HEK293 (cell line): Measurements from ENCODE around the gene RPL36AL.

Experiments
- INSM2 ChIP-seq: fragments of 450-650 bp; formaldehyde crosslinking; IDR thresholded peaks from 2 replicates; pipeline ENCODE4 v1.5.1; 2016; ENCODE audit warnings: missing biosample characterization, missing genetic modification characterization
- PRDM1 ChIP-seq: fragments of 450-650 bp; formaldehyde crosslinking; IDR thresholded peaks from 2 replicates; pipeline ENCODE4; 2016; ENCODE audit warnings: missing biosample characterization, missing genetic modification characterization
- PRDM10 ChIP-seq: fragments of 450-650 bp; formaldehyde crosslinking; IDR thresholded peaks from 2 replicates; pipeline ENCODE4 v1.5.1; 2016; ENCODE audit warnings: missing biosample characterization, missing genetic modification characterization
- TSHZ1 ChIP-seq: fragments of 450-650 bp; formaldehyde crosslinking; IDR thresholded peaks from 2 replicates; pipeline ENCODE4 v1.5.1; 2016; ENCODE audit warnings: missing biosample characterization, missing genetic modification characterization, borderline replicate concordance
- ZBTB8A ChIP-seq: fragments of 450-650 bp; formaldehyde crosslinking; IDR thresholded peaks from 2 replicates; pipeline ENCODE4 v1.5.1; 2016; ENCODE audit warnings: missing biosample characterization, missing genetic modification characterization
- ZFP69B ChIP-seq: fragments of 450-650 bp; formaldehyde crosslinking; IDR thresholded peaks from 2 replicates; pipeline ENCODE4 v1.5.1; 2016; ENCODE audit warnings: missing biosample characterization, missing genetic modification characterization
- ZNF239 ChIP-seq: fragments of 450-650 bp; formaldehyde crosslinking; IDR thresholded peaks from 2 replicates; pipeline ENCODE4 v1.5.1; 2016; ENCODE audit warnings: missing biosample characterization, missing genetic modification characterization
- ZNF280C ChIP-seq: fragments of 450-650 bp; formaldehyde crosslinking; IDR thresholded peaks from 2 replicates; pipeline ENCODE4 v1.5.1; 2016; ENCODE audit warnings: missing biosample characterization, missing genetic modification characterization
- ZNF280D ChIP-seq: fragments of 450-650 bp; formaldehyde crosslinking; IDR thresholded peaks from 2 replicates; pipeline ENCODE4 v1.5.1; 2016; ENCODE audit warnings: missing biosample characterization, missing genetic modification characterization
- ZNF324 ChIP-seq: fragments of 450-650 bp; formaldehyde crosslinking; IDR thresholded peaks from 2 replicates; pipeline ENCODE4 v1.5.1; 2016; ENCODE audit warnings: missing biosample characterization, missing genetic modification characterization
- ZNF37A ChIP-seq: fragments of 450-650 bp; IDR thresholded peaks from 2 replicates; pipeline ENCODE4 v1.5.1; 2018; ENCODE audit warnings: missing biosample characterization, missing genetic modification characterization
- ZNF433 ChIP-seq: fragments of 450-650 bp; formaldehyde crosslinking; IDR thresholded peaks from 2 replicates; pipeline ENCODE4 v1.5.1; 2016; ENCODE audit warnings: missing biosample characterization, missing genetic modification characterization, low read depth
- ZNF513 ChIP-seq: fragments of 450-650 bp; IDR thresholded peaks from 2 replicates; pipeline ENCODE4 v1.5.1; 2018; ENCODE audit warnings: missing biosample characterization, missing genetic modification characterization
- ZNF518A ChIP-seq: fragments of 450-650 bp; formaldehyde crosslinking; conservative IDR thresholded peaks from 2 replicates; pipeline ENCODE4 v1.5.1; 2016; ENCODE audit warnings: low read depth, missing biosample characterization, missing genetic modification characterization
- ZNF596 ChIP-seq: fragments of 450-650 bp; IDR thresholded peaks from 2 replicates; pipeline ENCODE4 v1.5.0; 2018; ENCODE audit warnings: missing biosample characterization, mild to moderate bottlenecking, missing genetic modification characterization, moderate library complexity
- ZNF791 ChIP-seq: fragments of 450-650 bp; formaldehyde crosslinking; IDR thresholded peaks from 2 replicates; pipeline ENCODE4 v1.5.1; 2016; ENCODE audit warnings: missing biosample characterization, missing genetic modification characterization

The RPL36AL gene

GRCh38 chr14:49585803-49586672 lies 34.4 kb downstream of the RPL36AL start, which contains the start of gene RPS29 (continued):
- TF ChIP-seq PRDM10, result peak; percentile 90
- no peak for TF ChIP-seq ZNF37A (tag by site-specific recombination)
- no peak for TF ChIP-seq PRDM1 (tag by site-specific recombination)
- TF ChIP-seq ZNF433 (tag by site-specific recombination), result no peak
- TF ChIP-seq ZNF791 (tag by site-specific recombination), result no peak
- no peak for TF ChIP-seq ZNF280C (tag by site-specific recombination)
- peak; percentile 99 for TF ChIP-seq ZNF280D (tag by site-specific recombination)
- TF ChIP-seq INSM2 (tag by site-specific recombination), result peak; percentile 88
- peak; percentile 59; the same call in 1 of the 2 replicates for TF ChIP-seq ZFP69B
- TF ChIP-seq ZNF324, result peak; percentile 87
- TF ChIP-seq ZNF596 (tag by site-specific recombination), result no peak
- TF ChIP-seq ZNF239, result no peak
- TF ChIP-seq ZNF518A, result no peak
- peak; percentile 85 for TF ChIP-seq ZBTB8A
- TF ChIP-seq ZNF513 (tag by site-specific recombination), result peak; percentile 20; the same call in 1 of the 2 replicates
- TF ChIP-seq TSHZ1, result peak; percentile 68; the same call in 1 of the 2 replicates
